Caco-2 (cell line): ENCODE measurements around the gene RYR2. TPM values are rescaled to one million over a fixed set of nuclear protein-coding genes. Genes with fewer than 3 reads are reported as not detected.

ENCODE experiments used
- BruUV-seq: library from RNA; stranded (reverse); fragments of 400-500 nt; replicated peaks from 2 replicates; lab custom pipeline; 2021; lab: Mats Ljungman, UMichigan
- CTCF ChIA-PET: fragments of 300-600 bp; sonication (Branson Sonifier 250); formaldehyde crosslinking; loops from one replicate; lab custom pipeline; 2022; ENCODE audit warnings: antibody characterized with exemption; lab: Charles Lee
- POLR2A ChIA-PET: fragments of 300-600 bp; sonication (Branson Sonifier 250); formaldehyde crosslinking; loops from one replicate; lab custom pipeline; 2022; ENCODE audit warnings: antibody characterized with exemption; lab: Charles Lee
- DNase-seq, 2 experiments: peaks; one replicate each; pipeline versions ENCODE4 v3.0.0 to v3.0.0-alpha.2; 2020 to 2022
- H3K27me3 ChIP-seq: replicated peaks from 2 replicates; pipeline ENCODE4 v1.6.0; 2011; ENCODE audit warnings: low read length; ENCODE audit not compliant: control insufficient read depth, insufficient read depth
- H3K36me3 ChIP-seq: 2 replicates; pipeline ENCODE4 v1.5.1; 2011; ENCODE audit warnings: low read length; ENCODE audit not compliant: control insufficient read depth, insufficient read depth
- H3K4me1 ChIP-seq: fragments of 250-450 bp; sonication (Bioruptor Pico); 2 replicates; pipeline ENCODE4 v1.5.1; 2020; ENCODE audit warnings: mild to moderate bottlenecking
- H3K4me3 ChIP-seq: 2 replicates; pipeline ENCODE4 v1.5.1; 2011; ENCODE audit warnings: low read depth, mild to moderate bottlenecking, control low read depth, low read length
- H3K9me3 ChIP-seq: fragments of 250-450 bp; sonication (Bioruptor Pico); 2 replicates; pipeline ENCODE4 v1.5.1; 2020; ENCODE audit warnings: mild to moderate bottlenecking, moderate library complexity
- H3K27ac Mint-ChIP-seq: one replicate; pipeline ENCODE4 v1.8.0; 2022; ENCODE audit warnings: mixed read lengths; ENCODE audit not compliant: unreplicated experiment
- H3K27me3 Mint-ChIP-seq: one replicate; pipeline ENCODE4 v1.8.0; 2022; ENCODE audit warnings: mixed read lengths; ENCODE audit not compliant: insufficient read depth, unreplicated experiment
- H3K36me3 Mint-ChIP-seq: one replicate; pipeline ENCODE4 v1.8.0; 2022; ENCODE audit warnings: mild to moderate bottlenecking, mixed read lengths; ENCODE audit not compliant: insufficient read depth, unreplicated experiment
- H3K4me1 Mint-ChIP-seq: one replicate; pipeline ENCODE4 v1.8.0; 2022; ENCODE audit warnings: low read depth, mixed read lengths; ENCODE audit not compliant: unreplicated experiment
- H3K4me3 Mint-ChIP-seq: one replicate; pipeline ENCODE4 v1.8.0; 2022; ENCODE audit warnings: mild to moderate bottlenecking, moderate library complexity, mixed read lengths; ENCODE audit not compliant: unreplicated experiment
- H3K9me3 Mint-ChIP-seq: one replicate; pipeline ENCODE4 v1.8.0; 2022; ENCODE audit warnings: mixed read lengths; ENCODE audit not compliant: unreplicated experiment
- intact Hi-C: fragments of 100-400 bp; cut with micrococcal nuclease; formaldehyde crosslinking; loops from one replicate; pipeline ENCODE4 v1.10.0; 2022; ENCODE audit not compliant: unreplicated experiment
- total RNA-seq: library from RNA; stranded (reverse); gene quantifications from 2 replicates; pipeline ENCODE4 v1.2.3, GENCODE V29; 2022
- TF ChIP-seq, protein P1 (sequence below), 2 experiments: fragments of 200-600 bp in 1 of 2; IDR thresholded peaks; 1 replicate in 1 of 2; 2 replicates in 1 of 2; pipeline versions ENCODE4 v1.5.1 to v1.8.0; 2011 to 2022; ENCODE audit warnings: antibody characterized with exemption in 1 of 2, control low read depth in 1 of 2, inconsistent platforms in 1 of 2, low read depth in 1 of 2, low read length in 1 of 2, mild to moderate bottlenecking in 1 of 2, moderate library complexity in 1 of 2; ENCODE audit not compliant: insufficient read depth in 1 of 2, severe bottlenecking in 1 of 2, unreplicated experiment in 1 of 2

RYR2 gene
- total RNA-seq, 1 experiment from 2014 or later: 3.4 TPM

DNA sequence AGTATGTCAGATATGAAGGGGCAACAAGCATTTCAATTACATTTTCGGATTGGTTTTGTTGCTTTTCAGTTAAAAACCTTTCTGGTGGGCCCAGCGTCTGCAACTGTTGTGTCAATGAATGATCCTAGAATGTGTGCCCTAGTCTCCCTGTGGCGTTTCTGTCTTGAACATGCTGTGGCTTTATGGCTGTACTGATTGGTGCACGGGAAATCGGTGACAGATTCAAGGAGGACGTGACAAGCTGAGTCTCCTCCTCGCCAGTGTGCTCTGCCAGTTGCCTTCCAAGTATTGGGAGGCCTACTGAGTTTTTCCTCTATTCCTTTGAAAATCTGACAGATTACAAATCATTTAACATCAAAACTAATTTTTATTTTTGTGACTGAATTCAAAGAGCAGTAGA lies 721.2 kb downstream of the RYR2 start:
- POLR2A ChIA-PET: no interaction called here

DNA sequence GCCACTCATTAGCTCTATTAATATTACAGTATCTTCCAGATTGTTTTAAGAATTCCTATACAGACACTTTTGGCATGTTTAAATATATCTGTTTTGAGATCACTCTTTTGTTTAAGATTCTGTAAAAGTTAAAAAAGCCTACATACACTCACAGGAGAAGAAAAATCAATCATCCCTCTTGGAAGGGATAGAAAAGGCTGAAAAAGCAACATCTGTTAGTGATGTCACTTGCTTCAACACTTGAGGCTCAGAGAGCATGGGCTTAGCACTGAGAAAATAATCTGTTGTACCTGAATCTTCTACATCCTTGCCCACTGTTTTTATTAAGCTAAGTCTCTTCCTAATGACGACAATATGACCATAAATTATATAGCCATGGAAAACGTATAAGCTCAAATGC lies 721.8 kb downstream of the RYR2 start:
- ChIA-PET POLR2A (no interaction called here), CTCF (no interaction called here)
- H3K9me3 ChIP-seq: no peaks in the 10 kb centered on the region
- peaks cover 25% of the 10 kb centered on the region for H3K4me1 ChIP-seq
- Mint-ChIP-seq H3K9me3 (no peaks in the 10 kb centered on the region), H3K27ac (no peak overlapping the region), H3K36me3 (no peaks in the 10 kb centered on the region), H3K4me1 (peaks cover 28% of the 10 kb centered on the region), H3K27me3 (no peaks in the 10 kb centered on the region), H3K4me3 (no peak overlapping the region)
- no peaks in the 10 kb centered on the region for H3K27me3 ChIP-seq
- no TSS peak for BruUV-seq
- H3K4me3 ChIP-seq: no peak overlapping the region
- DNase-seq: no peak
- TF ChIP-seq, protein P1, sequence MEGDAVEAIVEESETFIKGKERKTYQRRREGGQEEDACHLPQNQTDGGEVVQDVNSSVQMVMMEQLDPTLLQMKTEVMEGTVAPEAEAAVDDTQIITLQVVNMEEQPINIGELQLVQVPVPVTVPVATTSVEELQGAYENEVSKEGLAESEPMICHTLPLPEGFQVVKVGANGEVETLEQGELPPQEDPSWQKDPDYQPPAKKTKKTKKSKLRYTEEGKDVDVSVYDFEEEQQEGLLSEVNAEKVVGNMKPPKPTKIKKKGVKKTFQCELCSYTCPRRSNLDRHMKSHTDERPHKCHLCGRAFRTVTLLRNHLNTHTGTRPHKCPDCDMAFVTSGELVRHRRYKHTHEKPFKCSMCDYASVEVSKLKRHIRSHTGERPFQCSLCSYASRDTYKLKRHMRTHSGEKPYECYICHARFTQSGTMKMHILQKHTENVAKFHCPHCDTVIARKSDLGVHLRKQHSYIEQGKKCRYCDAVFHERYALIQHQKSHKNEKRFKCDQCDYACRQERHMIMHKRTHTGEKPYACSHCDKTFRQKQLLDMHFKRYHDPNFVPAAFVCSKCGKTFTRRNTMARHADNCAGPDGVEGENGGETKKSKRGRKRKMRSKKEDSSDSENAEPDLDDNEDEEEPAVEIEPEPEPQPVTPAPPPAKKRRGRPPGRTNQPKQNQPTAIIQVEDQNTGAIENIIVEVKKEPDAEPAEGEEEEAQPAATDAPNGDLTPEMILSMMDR (IDR thresholded peaks at IDR 0.05; ENCODE audit: insufficient read depth in 1 of 2, low read depth in 1 of 2, low read length in 1 of 2, severe bottlenecking in 1 of 2, unreplicated experiment in 1 of 2): no peak
- intact Hi-C loops: no loop called here
- no peaks in the 10 kb centered on the region for H3K36me3 ChIP-seq

More for the DNA sequence above, 721.2 kb downstream of the RYR2 start:
- no peak overlapping the region for H3K4me3 ChIP-seq
- TF ChIP-seq, protein P1 (IDR thresholded peaks at IDR 0.05; ENCODE audit: insufficient read depth in 1 of 2, low read depth in 1 of 2, low read length in 1 of 2, severe bottlenecking in 1 of 2, unreplicated experiment in 1 of 2): no peak
- Mint-ChIP-seq H3K4me1 (peaks cover 28% of the 10 kb centered on the region), H3K27me3 (no peaks in the 10 kb centered on the region), H3K27ac (no peak overlapping the region), H3K9me3 (no peaks in the 10 kb centered on the region), H3K36me3 (no peaks in the 10 kb centered on the region), H3K4me3 (no peak overlapping the region)
- CTCF ChIA-PET: no interaction called here
- H3K36me3 ChIP-seq: no peaks in the 10 kb centered on the region
- H3K27me3 ChIP-seq: no peaks in the 10 kb centered on the region
- intact Hi-C loops: no loop called here
- H3K4me1 ChIP-seq: peaks cover 25% of the 10 kb centered on the region
- no TSS peak for BruUV-seq
- H3K9me3 ChIP-seq: no peaks in the 10 kb centered on the region
- DNase-seq: no peak

DNA sequence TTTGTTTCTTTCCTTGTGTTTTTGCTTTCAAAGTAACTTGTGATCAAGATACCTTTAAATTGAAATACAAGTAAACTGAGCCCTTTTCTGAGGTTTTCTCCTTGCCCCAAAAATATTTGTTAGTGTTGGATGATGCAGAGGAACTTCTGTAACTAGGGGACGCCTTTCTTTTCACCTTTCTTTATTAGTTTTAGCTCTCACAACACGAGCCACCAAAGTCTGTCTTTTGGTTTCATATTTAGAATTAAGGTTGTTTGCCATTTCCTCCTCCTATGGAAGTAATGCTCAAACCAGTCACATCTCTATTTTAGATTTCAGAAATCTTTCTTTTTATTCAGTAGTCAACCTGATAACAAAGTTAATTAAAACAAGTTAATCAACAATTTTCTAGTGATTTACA lies 727.9 kb downstream of the RYR2 start:
- H3K27me3 Mint-ChIP-seq: no peaks in the 10 kb centered on the region
- TF ChIP-seq, protein P1 (IDR thresholded peaks at IDR 0.05; ENCODE audit: insufficient read depth in 1 of 2, low read depth in 1 of 2, low read length in 1 of 2, severe bottlenecking in 1 of 2, unreplicated experiment in 1 of 2): no peak
- H3K27me3 ChIP-seq: no peaks in the 10 kb centered on the region
- intact Hi-C loops: no loop called here
- H3K9me3 ChIP-seq: no peaks in the 10 kb centered on the region
- H3K36me3 Mint-ChIP-seq: no peaks in the 10 kb centered on the region
- no TSS peak for BruUV-seq
- peaks cover 9% of the 10 kb centered on the region for H3K4me1 Mint-ChIP-seq
- no peak overlapping the region for H3K4me3 Mint-ChIP-seq
- no peak for DNase-seq
- peaks cover 25% of the 10 kb centered on the region for H3K4me1 ChIP-seq
- POLR2A ChIA-PET: no interaction called here
- no peak overlapping the region for H3K4me3 ChIP-seq
- CTCF ChIA-PET: no interaction called here
- no peak overlapping the region for H3K27ac Mint-ChIP-seq
- H3K36me3 ChIP-seq: no peaks in the 10 kb centered on the region
- no peaks in the 10 kb centered on the region for H3K9me3 Mint-ChIP-seq
